HepG2 (cell line): ENCODE measurements around the gene APBB2. TPM values are rescaled to one million over a fixed set of nuclear protein-coding genes. Genes with fewer than 3 reads are reported as not detected.

Experiments
- FLYWCH1 ChIP-seq: sonication (generic); formaldehyde crosslinking; IDR thresholded peaks from 2 replicates; pipeline ENCODE4 v1.8.1; 2023; ENCODE audit warnings: mild to moderate bottlenecking, missing genetic modification reagents
- FOXP4 ChIP-seq: sonication (generic); formaldehyde crosslinking; IDR thresholded peaks from 2 replicates; pipeline ENCODE4 v1.4.0; 2020; ENCODE audit warnings: missing genetic modification reagents
- GATAD2A ChIP-seq: IDR thresholded peaks from 2 replicates; pipeline ENCODE4 v1.6.1; 2016
- HNF4G ChIP-seq, 2 experiments: sonication (generic) in 1 of 2; formaldehyde crosslinking in 1 of 2; IDR thresholded peaks; 2 replicates each; pipeline versions ENCODE4 v1.4.0 to v1.6.1; 2011 to 2020; ENCODE audit warnings: borderline replicate concordance in 2 of 2, low read depth in 2 of 2, mild to moderate bottlenecking in 2 of 2, low read length in 1 of 2, missing genetic modification reagents in 1 of 2, moderate library complexity in 1 of 2
- IRX3 ChIP-seq: sonication (generic); formaldehyde crosslinking; IDR thresholded peaks from 2 replicates; pipeline ENCODE4 v1.8.1; 2023; ENCODE audit warnings: mild to moderate bottlenecking, low read depth, missing genetic modification reagents, borderline replicate concordance
- RFXAP ChIP-seq: sonication (generic); formaldehyde crosslinking; IDR thresholded peaks from 2 replicates; pipeline ENCODE4 v1.4.0; 2020; ENCODE audit warnings: missing genetic modification reagents, borderline replicate concordance
- THAP11 ChIP-seq: IDR thresholded peaks from 2 replicates; pipeline ENCODE4 v1.6.1; 2016; ENCODE audit warnings: missing biosample characterization, missing genetic modification reagents
- ZMAT3 ChIP-seq: sonication (generic); formaldehyde crosslinking; conservative IDR thresholded peaks from 2 replicates; pipeline ENCODE4 v1.7.0; 2021; ENCODE audit warnings: missing genetic modification reagents
- ZNF205 ChIP-seq: IDR thresholded peaks from 2 replicates; pipeline ENCODE4 v1.6.1; 2018; ENCODE audit warnings: missing biosample characterization, missing genetic modification reagents
- ZNF512B ChIP-seq: sonication (generic); formaldehyde crosslinking; IDR thresholded peaks from 2 replicates; pipeline ENCODE4 v1.5.1; 2020; ENCODE audit warnings: missing genetic modification reagents, mild to moderate bottlenecking, borderline replicate concordance
- ZNF605 ChIP-seq: sonication (generic); formaldehyde crosslinking; IDR thresholded peaks from 2 replicates; pipeline ENCODE4 v1.8.0; 2022; ENCODE audit warnings: mild to moderate bottlenecking, missing genetic modification reagents
- ZNF740 ChIP-seq: sonication (generic); formaldehyde crosslinking; IDR thresholded peaks from 2 replicates; pipeline ENCODE4 v1.4.0; 2020; ENCODE audit warnings: missing genetic modification reagents
- polyA plus RNA-seq, 8 experiments: library from polyadenylated mRNA; depleted of rRNA in 3 of 8; stranded (reverse) in 7 of 8; unstranded in 1 of 8; fragments of >200 nt; fragmentation: Illumina TruSeq in 4 of 8; extraction: Trizol in 4 of 8; gene quantifications; 2 replicates each; pipeline versions ENCODE4 v1.2.1 to v1.2.3, GENCODE V29; 2011 to 2016; ENCODE audit warnings: low read depth in 4 of 8, missing spikeins in 1 of 8, mixed read lengths in 1 of 8; ENCODE audit not compliant: insufficient read depth in 1 of 8
- total RNA-seq, 5 experiments: library from RNA; depleted of rRNA; stranded (reverse); fragments of >200 nt; fragmentation: Illumina TruSeq; extraction: Trizol; gene quantifications; 2 replicates each; pipeline ENCODE4 v1.2.3, GENCODE V29; 2016; ENCODE audit warnings: low read depth in 1 of 5
- TF ChIP-seq, protein P1 (sequence below): sonication (generic); formaldehyde crosslinking; conservative IDR thresholded peaks from 2 replicates; pipeline ENCODE4 v1.8.1; 2023; ENCODE audit warnings: missing genetic modification reagents
- TF ChIP-seq, protein P2 (sequence below): sonication (generic); formaldehyde crosslinking; IDR thresholded peaks from 2 replicates; pipeline ENCODE4 v1.4.0; 2020; ENCODE audit warnings: missing genetic modification reagents
- TF ChIP-seq, protein P3 (sequence below): IDR thresholded peaks from 2 replicates; pipeline ENCODE4 v1.6.1; 2016; ENCODE audit warnings: missing biosample characterization, missing genetic modification reagents, low read depth
- TF ChIP-seq, protein P4 (sequence below): IDR thresholded peaks from 2 replicates; pipeline ENCODE4 v1.6.1; 2016; ENCODE audit warnings: mild to moderate bottlenecking

The APBB2 gene
- total and polyA plus RNA-seq, 2 of the 13 experiments (the other 11 are each of a cell fraction or from before 2014, with no cell fraction given): 11.7 to 17.0 TPM

- 0 out of 2 replicates have a peak, but pooled peaks have one; percentile 11 for TF ChIP-seq FOXP4
- TF ChIP-seq, protein P1, sequence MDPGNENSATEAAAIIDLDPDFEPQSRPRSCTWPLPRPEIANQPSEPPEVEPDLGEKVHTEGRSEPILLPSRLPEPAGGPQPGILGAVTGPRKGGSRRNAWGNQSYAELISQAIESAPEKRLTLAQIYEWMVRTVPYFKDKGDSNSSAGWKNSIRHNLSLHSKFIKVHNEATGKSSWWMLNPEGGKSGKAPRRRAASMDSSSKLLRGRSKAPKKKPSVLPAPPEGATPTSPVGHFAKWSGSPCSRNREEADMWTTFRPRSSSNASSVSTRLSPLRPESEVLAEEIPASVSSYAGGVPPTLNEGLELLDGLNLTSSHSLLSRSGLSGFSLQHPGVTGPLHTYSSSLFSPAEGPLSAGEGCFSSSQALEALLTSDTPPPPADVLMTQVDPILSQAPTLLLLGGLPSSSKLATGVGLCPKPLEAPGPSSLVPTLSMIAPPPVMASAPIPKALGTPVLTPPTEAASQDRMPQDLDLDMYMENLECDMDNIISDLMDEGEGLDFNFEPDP: no peak
- peak; percentile 93 for TF ChIP-seq ZNF740 (CRISPR knock-in tag)
- 0 out of 2 replicates have a peak, but pooled peaks have one; percentile 57 for TF ChIP-seq ZNF605 (CRISPR knock-in tag)
- TF ChIP-seq FLYWCH1: no peak
- peak; percentile 81; the same call in 1 of the 2 replicates for TF ChIP-seq ZNF512B (CRISPR knock-in tag)
- TF ChIP-seq, protein P2, sequence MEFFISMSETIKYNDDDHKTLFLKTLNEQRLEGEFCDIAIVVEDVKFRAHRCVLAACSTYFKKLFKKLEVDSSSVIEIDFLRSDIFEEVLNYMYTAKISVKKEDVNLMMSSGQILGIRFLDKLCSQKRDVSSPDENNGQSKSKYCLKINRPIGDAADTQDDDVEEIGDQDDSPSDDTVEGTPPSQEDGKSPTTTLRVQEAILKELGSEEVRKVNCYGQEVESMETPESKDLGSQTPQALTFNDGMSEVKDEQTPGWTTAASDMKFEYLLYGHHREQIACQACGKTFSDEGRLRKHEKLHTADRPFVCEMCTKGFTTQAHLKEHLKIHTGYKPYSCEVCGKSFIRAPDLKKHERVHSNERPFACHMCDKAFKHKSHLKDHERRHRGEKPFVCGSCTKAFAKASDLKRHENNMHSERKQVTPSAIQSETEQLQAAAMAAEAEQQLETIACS (CRISPR knock-in tag): no peak
- no peak; the same call in 1 of the 2 replicates for TF ChIP-seq GATAD2A (CRISPR knock-in tag)
- TF ChIP-seq IRX3 (CRISPR knock-in tag): 0 out of 2 replicates have a peak, but pooled peaks have one; percentile 7
- TF ChIP-seq THAP11 (CRISPR knock-in tag): peak; percentile 86
- no peak; the same call in 1 of the 2 replicates for TF ChIP-seq ZNF205
- TF ChIP-seq, protein P3, sequence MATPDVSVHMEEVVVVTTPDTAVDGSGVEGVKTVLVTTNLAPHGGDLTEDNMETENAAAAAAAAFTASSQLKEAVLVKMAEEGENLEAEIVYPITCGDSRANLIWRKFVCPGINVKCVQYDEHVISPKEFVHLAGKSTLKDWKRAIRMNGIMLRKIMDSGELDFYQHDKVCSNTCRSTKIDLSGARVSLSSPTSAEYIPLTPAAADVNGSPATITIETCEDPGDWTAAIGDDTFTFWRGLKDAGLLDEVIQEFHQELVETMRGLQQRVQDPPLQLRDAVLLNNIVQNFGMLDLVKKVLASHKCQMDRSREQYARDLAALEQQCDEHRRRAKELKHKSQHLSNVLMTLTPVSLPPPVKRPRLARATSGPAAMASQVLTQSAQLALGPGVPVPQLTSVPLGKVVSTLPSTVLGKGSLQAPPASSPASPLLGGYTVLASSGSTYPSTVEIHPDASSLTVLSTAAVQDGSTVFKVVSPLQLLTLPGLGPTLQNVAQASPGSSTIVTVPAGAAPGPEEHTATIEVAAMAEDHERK (CRISPR knock-in tag): no peak
- peak; percentile 56; the same call in 1 of the 2 replicates for TF ChIP-seq ZMAT3 (CRISPR knock-in tag)
- TF ChIP-seq, protein P4, sequence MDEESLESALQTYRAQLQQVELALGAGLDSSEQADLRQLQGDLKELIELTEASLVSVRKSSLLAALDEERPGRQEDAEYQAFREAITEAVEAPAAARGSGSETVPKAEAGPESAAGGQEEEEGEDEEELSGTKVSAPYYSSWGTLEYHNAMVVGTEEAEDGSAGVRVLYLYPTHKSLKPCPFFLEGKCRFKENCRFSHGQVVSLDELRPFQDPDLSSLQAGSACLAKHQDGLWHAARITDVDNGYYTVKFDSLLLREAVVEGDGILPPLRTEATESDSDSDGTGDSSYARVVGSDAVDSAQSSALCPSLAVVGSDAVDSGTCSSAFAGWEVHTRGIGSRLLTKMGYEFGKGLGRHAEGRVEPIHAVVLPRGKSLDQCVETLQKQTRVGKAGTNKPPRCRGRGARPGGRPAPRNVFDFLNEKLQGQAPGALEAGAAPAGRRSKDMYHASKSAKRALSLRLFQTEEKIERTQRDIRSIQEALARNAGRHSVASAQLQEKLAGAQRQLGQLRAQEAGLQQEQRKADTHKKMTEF: peak; percentile 88; the same call in 1 of the 2 replicates
- peak; percentile 44; the same call in 1 of the 2 replicates for TF ChIP-seq HNF4G (IDR thresholded peaks at IDR 0.05; ENCODE audit: borderline replicate concordance, low read depth, low read length)
- peak; percentile 30; the same call in 1 of the 2 replicates for TF ChIP-seq HNF4G (CRISPR knock-in tag; IDR thresholded peaks at IDR 0.05; ENCODE audit: borderline replicate concordance, low read depth)
- peak; percentile 67; the same call in 1 of the 2 replicates for TF ChIP-seq RFXAP (CRISPR knock-in tag)
Measured at GRCh38 chr4:41216294-41217019, 2.1 kb upstream of the APBB2 start (continued).
